ENCODE data around the gene ZDHHC24. TPM values are rescaled to one million over a fixed set of nuclear protein-coding genes. Genes with fewer than 3 reads are reported as not detected.
A peak's percentile ranks its signal among the peaks of the same experiment; 100 is the strongest.

ZDHHC24 gene
- total RNA-seq, 6 donors from 2014 or later: 12.4 to 24.8 (median 14.1) TPM

- H3K4me1 ChIP-seq: no peaks in the 10 kb centered on the region
- H3K36me3 ChIP-seq: peaks cover 14 to 91% (median 66%) of the 10 kb centered on the region in 4 donors
- DNase-seq: peak in 1 of 2 donors; percentile 59
- no peak for ATAC-seq (ENCODE audit: low FRiP score in 2 of 2)
- TF ChIP-seq POLR2AphosphoS5 (IDR thresholded peaks at IDR 0.05): no peak
- TF ChIP-seq, protein P1, sequence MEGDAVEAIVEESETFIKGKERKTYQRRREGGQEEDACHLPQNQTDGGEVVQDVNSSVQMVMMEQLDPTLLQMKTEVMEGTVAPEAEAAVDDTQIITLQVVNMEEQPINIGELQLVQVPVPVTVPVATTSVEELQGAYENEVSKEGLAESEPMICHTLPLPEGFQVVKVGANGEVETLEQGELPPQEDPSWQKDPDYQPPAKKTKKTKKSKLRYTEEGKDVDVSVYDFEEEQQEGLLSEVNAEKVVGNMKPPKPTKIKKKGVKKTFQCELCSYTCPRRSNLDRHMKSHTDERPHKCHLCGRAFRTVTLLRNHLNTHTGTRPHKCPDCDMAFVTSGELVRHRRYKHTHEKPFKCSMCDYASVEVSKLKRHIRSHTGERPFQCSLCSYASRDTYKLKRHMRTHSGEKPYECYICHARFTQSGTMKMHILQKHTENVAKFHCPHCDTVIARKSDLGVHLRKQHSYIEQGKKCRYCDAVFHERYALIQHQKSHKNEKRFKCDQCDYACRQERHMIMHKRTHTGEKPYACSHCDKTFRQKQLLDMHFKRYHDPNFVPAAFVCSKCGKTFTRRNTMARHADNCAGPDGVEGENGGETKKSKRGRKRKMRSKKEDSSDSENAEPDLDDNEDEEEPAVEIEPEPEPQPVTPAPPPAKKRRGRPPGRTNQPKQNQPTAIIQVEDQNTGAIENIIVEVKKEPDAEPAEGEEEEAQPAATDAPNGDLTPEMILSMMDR (IDR thresholded peaks at IDR 0.05): no peak
- no peak for TF ChIP-seq POLR2A (IDR thresholded peaks at IDR 0.05)
- no peak for TF ChIP-seq EP300 (IDR thresholded peaks at IDR 0.05)
- no peaks in the 10 kb centered on the region for H3K9me3 ChIP-seq
- WGBS, 2 donors: 92 to 94% methylated on average over 16 to 17 of the region's 17 CpGs
- no peak overlapping the region for H3K4me3 ChIP-seq
- no peak overlapping the region for H3K27ac ChIP-seq
- H3K27me3 ChIP-seq: no peaks in the 10 kb centered on the region
Measured at GRCh38 chr11:66495401-66495854, 50.4 kb downstream of the ZDHHC24 start.

DNA sequence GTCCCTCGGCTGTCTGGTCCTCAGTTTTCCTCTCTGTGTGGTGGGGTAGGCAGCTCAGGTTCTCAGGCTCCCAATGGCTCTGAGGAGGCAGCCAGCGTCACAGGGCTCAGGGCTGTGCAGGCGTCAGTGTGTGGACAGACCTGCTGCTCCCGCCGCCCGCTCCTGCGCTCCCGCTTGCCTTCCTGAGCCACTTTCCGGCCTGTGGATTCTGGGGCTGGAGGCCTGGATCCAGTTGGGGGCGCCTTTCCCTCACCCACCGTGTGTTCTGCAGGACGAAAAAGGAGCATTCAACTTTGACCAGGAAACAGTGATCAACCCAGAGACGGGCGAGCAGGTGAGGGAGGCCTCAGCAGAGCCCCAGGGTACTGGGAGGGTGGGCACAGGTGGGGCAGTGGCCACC lies 50.9 kb downstream of the ZDHHC24 start:
- H3K36me3 ChIP-seq: peaks cover 14 to 86% (median 63%) of the 10 kb centered on the region in 4 donors
- TF ChIP-seq, protein P1 (IDR thresholded peaks at IDR 0.05): no peak
- no peak for TF ChIP-seq POLR2AphosphoS5 (IDR thresholded peaks at IDR 0.05)
- TF ChIP-seq EP300 (IDR thresholded peaks at IDR 0.05): no peak
- no peak for TF ChIP-seq POLR2A (IDR thresholded peaks at IDR 0.05)
- no peaks in the 10 kb centered on the region for H3K27me3 ChIP-seq
- no peaks in the 10 kb centered on the region for H3K9me3 ChIP-seq
- H3K4me1 ChIP-seq: no peaks in the 10 kb centered on the region
- H3K27ac ChIP-seq: no peak overlapping the region
- ATAC-seq (ENCODE audit: low FRiP score in 2 of 2): no peak
- H3K4me3 ChIP-seq: no peak overlapping the region
- DNase-seq: peak in 1 of 2 donors; percentile 60
- WGBS, 2 donors: 91% methylated on average over 12 to 14 of the region's 14 CpGs

GRCh38 chr11:66494458-66494857 lies 51.4 kb downstream of the ZDHHC24 start:
- Histone ChIP-seq H3K36me3 (peaks cover 14 to 86% (median 65%) of the 10 kb centered on the region in 4 donors), H3K27ac (no peak overlapping the region), H3K27me3 (no peaks in the 10 kb centered on the region), H3K4me3 (no peak overlapping the region), H3K9me3 (no peaks in the 10 kb centered on the region), H3K4me1 (no peaks in the 10 kb centered on the region)
- WGBS, 2 donors: 90 to 97% methylated on average over 6 to 7 of the region's 7 CpGs
- no peak for TF ChIP-seq EP300 (IDR thresholded peaks at IDR 0.05)
- TF ChIP-seq, protein P1 (IDR thresholded peaks at IDR 0.05): no peak
- no peak for TF ChIP-seq POLR2A (IDR thresholded peaks at IDR 0.05)
- ATAC-seq (ENCODE audit: low FRiP score in 2 of 2): no peak
- DNase-seq: no peak

DNA sequence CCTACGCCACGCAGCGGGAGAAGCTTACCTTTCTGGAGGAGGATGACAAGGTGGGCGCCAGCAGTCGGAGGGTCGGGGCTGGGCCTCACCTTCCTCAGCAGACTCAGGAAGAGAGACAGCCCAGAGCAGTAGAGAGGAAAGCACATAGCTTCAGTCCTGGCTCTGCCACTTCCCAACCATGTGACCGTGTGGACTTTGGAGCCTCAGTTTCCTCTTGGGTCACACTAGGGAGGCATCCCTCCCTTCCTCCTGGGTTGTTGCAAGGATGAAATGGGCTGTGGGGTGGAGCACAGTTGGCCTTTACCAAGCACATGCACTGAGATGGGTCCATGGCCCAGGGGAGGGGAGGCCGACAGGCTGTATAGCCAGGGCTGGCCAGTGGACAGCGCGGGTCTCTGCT lies 52.7 kb downstream of the ZDHHC24 start:
- Histone ChIP-seq H3K36me3 (peaks cover 9 to 84% (median 68%) of the 10 kb centered on the region in 4 donors), H3K4me3 (no peak overlapping the region), H3K9me3 (no peaks in the 10 kb centered on the region), H3K27ac (no peak overlapping the region), H3K27me3 (no peaks in the 10 kb centered on the region), H3K4me1 (no peaks in the 10 kb centered on the region)
- ATAC-seq (ENCODE audit: low FRiP score in 2 of 2) (no peak), DNase-seq (no peak)
- TF ChIP-seq, protein P1 (IDR thresholded peaks at IDR 0.05): no peak
- TF ChIP-seq POLR2A (IDR thresholded peaks at IDR 0.05) (no peak), POLR2AphosphoS5 (IDR thresholded peaks at IDR 0.05) (no peak), EP300 (IDR thresholded peaks at IDR 0.05) (no peak)
- 90 to 93% methylated on average over 7 to 10 of the region's 10 CpGs for WGBS, 2 donors

DNA sequence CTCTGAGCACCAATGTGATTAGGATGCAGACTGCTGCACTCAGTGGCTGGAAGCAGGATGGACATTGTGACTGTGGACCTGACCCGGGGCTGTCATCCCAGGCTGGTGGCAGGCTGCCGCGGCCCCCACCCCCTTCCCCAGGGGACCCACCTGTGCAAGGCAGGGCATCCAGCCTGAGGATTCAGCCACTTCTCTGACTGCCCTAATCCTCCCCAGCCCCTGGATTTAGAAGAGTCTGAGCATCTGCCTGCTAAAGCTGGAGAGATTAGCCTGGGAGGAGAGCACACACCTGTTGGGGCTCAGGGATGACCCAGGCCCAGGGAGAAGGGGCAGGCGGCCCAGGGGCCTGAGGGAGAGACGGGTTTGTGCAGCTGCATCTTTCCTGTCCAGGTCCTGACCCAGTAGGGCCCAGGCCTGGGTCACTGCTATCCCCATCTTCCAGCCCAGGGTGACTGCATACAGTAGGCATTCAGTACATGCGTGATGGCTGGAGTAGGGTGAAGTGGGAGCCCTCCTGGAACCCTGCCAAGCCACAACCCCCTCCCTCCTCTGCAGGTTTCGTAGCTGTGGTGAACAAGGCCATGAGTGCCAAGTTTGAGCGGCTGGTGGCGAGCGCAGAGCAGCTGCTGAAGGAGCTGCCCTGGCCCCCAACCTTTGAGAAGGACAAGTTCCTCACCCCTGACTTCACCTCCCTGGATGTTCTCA lies 53.5 kb downstream of the ZDHHC24 start:
- TF ChIP-seq EP300 (IDR thresholded peaks at IDR 0.05): no peak
- TF ChIP-seq, protein P1 (IDR thresholded peaks at IDR 0.05): no peak
- TF ChIP-seq POLR2AphosphoS5 (IDR thresholded peaks at IDR 0.05): no peak
- TF ChIP-seq POLR2A (IDR thresholded peaks at IDR 0.05): no peak
- 89 to 90% methylated on average over 3 to 9 of the region's 10 CpGs for WGBS, 2 donors
- Histone ChIP-seq H3K27ac (no peak overlapping the region), H3K4me1 (no peaks in the 10 kb centered on the region), H3K27me3 (no peaks in the 10 kb centered on the region), H3K4me3 (no peak overlapping the region), H3K9me3 (no peaks in the 10 kb centered on the region), H3K36me3 (peaks cover 6 to 85% (median 69%) of the 10 kb centered on the region in 4 donors)
- peak in 1 of 2 donors; percentile 62 for DNase-seq
- ATAC-seq (ENCODE audit: low FRiP score in 2 of 2): no peak
